ENCODE results near the gene BTBD8.

Gene BTBD8

GRCh38 chr1:92194511-92194910 is 114.4 kb downstream of the BTBD8 start:
- DNase-seq, result no peak

GRCh38 chr1:92201973-92202372 is 121.8 kb downstream of the BTBD8 start:
- no peak for DNase-seq

GRCh38 chr1:92203105-92203504 is 123.0 kb downstream of the BTBD8 start:
- DNase-seq, result no peak

GRCh38 chr1:92210701-92211100 is 130.6 kb downstream of the BTBD8 start:
- DNase-seq, result no peak

- no peak for DNase-seq
Measured at GRCh38 chr1:92211166-92211565, 131.0 kb downstream of the BTBD8 start.

- no peak for DNase-seq
Measured at GRCh38 chr1:92217721-92218120, 137.6 kb downstream of the BTBD8 start, which contains the start of gene C1orf146. Gene C1orf146, plus strand, starts transcription at chr1:92217915. Its CDS starts 13,506 bp downstream, at chr1:92231421.

GRCh38 chr1:92218559-92218958 is 138.4 kb downstream of the BTBD8 start:
- no peak for DNase-seq

GRCh38 chr1:92219028-92219427 is 138.9 kb downstream of the BTBD8 start:
- no peak for DNase-seq

- DNase-seq, result no peak
Measured at GRCh38 chr1:92228401-92228800, 148.3 kb downstream of the BTBD8 start.

- DNase-seq, result no peak
Measured at GRCh38 chr1:92230736-92231135, 150.6 kb downstream of the BTBD8 start.
